Activated T-cell treated with anti-CD3 and anti-CD28 coated beads for 1 hour (primary cell): Measurements from ENCODE around the gene S1PR3.

Experiments used
- DNase-seq: peaks from one replicate; pipeline ENCODE4 v3.0.0-alpha.2; 2020; ENCODE audit warnings: low read depth

S1PR3 gene

DNA sequence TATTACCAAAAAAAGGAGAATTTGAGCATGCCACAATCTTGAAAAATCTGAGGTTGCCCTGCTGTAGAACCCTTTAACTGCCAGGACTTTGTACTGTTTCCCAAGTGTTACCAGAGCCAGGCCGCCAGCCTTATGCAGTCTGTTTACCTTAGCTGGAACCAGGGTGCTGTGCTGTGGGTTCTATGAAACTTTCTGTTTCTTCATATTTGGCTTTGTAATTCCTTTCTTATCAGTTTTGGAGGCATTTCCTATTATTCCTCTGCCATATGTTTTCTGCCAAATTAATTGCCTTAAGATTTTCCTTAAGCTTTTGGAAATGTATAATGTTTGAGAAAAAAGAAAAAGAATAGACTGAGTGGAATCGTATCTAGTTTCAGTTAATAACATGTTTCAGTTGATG, 2.1 kb downstream of the S1PR3 start:
- DNase-seq: no peak

DNA sequence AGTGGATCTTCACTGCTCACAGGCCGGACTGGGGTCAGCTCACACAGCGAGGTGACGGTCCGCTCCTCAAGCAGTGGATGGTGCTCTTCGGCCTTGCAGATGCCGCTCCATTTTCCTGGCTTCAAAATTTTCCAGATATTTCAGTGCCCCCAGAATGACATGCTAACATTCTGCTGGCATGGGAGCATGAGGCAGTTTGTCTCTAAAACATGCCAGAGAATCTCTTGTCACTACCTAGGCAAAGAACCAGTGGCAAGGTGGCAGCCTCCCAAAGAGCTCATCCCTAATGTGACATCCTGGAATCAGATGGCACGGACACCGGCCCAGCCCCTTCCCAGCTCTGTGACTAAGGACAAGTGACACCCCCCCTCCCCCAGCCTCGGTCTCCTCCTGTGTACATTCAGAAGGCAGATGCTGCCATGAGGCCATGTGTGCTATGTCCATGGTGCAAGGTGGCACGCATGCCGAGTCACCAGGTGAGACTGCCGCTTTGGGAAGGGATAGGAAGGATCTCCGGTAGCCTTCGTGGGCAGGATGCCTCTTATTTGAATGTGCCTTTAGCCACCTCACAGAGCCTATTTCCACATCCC, 2.7 kb downstream of the S1PR3 start:
- DNase-seq: no peak

- DNase-seq: no peak
These were observed 3.4 kb downstream of the S1PR3 start for GRCh38 chr9:88994469-88995199.

GRCh38 chr9:88995200-88995577, 3.9 kb downstream of the S1PR3 start:
- DNase-seq: no peak

DNA sequence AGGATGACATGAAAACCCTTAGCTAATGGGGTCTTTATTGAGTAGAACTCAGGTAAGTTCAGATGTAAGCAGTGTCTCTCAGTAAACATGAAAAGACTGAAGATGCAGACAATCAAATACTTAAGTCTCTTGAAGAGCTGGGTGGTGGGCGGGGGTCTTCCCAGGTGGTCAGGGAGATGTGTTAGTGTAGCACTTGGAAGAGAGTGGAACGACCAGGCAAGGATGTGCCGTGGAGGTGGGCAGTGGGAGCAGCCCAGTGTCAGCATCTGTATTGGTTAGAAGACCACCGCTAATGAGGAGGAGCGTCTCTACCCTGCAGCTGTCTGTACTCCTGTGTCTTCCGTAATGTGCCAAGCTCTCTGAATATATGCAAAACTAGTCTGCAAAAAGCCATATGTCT, 4.4 kb downstream of the S1PR3 start:
- no peak for DNase-seq

- DNase-seq: no peak
These were observed 5.0 kb downstream of the S1PR3 start for GRCh38 chr9:88996046-88996920.

GRCh38 chr9:88996921-88997235, 5.6 kb downstream of the S1PR3 start:
- no peak for DNase-seq

DNA sequence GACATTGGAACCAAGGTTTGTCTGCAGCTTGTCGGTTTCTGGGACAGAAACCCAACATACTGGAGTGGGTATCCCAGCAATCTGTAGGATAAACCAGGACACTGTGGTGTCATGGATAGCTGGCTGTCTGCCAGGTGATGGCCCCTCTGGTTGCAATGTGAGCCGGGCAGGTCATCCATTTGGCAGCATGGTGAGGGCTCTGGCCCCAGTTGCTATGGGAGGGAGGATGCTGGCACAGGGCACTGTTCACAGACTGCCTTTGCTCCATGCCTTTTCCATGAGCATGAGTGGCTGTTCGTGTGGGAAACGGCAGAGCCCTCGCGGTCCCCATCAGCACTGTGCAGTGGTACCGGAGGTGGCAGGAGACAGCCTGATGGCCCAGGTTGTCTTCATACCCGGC, 6.4 kb downstream of the S1PR3 start:
- DNase-seq: no peak

DNA sequence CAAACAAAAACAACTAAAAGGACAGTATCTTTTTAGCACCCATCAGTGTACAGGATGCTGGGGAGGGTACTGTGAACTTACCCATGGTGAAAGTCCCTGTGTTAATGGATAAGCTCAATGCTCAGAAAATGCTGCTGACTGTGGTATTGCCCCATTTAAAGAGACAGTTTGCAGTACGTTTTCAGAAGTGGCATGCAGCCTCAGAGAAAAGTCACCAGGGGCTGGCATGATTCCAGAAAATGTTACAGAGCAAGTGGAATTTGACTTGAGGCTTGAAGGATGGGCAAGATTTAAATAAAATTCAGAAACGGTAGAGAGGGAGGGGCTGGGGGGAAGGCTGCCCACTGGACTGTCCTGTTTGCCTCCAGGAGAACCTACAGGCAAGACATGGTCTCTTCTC, 7.2 kb downstream of the S1PR3 start:
- DNase-seq: no peak

GRCh38 chr9:88998911-88999310, 7.6 kb downstream of the S1PR3 start:
- DNase-seq: no peak

DNA sequence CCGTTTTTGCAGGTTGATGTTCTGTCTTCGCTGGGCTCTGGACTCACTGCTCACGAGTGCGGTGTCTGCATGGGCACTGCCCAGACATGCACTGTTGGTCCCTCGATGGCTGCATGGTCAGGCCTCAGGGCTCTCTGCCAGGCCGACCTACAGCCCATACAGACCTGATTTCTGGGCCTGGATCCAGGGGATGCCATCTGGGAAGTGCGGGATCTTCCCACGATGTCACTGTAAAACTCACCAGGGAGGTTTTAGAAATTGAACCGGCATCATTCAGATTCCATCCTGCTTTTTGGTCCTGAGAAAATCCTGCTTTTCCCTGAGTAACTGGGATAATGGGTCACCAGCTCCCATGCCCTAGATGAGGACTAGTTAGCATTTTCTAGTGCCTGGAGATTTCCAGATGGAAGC, 9.1 kb downstream of the S1PR3 start:
- no peak for DNase-seq

- DNase-seq: peak; percentile 70
These were observed 10.0 kb downstream of the S1PR3 start for GRCh38 chr9:89000973-89001916.

GRCh38 chr9:89001917-89002540, 10.8 kb downstream of the S1PR3 start:
- DNase-seq: no peak

- no peak for DNase-seq
These were observed 11.7 kb downstream of the S1PR3 start for GRCh38 chr9:89002987-89003386.

DNA sequence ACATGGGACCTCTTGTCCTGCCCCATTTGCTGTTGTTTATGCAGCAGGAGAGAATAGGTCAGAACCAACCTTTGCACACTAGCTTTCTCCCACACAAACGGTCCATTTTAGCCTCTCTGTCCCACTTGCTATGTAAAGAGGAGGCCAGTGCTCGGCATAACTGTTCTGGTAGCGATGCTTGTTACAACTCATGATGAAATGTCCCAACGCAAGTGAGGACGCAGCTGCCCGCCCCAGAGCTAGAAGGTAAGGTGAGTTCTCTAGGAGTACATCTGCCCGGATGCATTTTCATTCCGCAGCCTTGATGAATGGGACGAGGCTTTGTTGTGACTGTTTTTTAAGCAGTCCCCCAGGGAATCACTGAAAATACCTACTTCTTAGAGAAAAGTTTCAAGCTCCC, 14.1 kb downstream of the S1PR3 start:
- no peak for DNase-seq

- no peak for DNase-seq
These were observed 15.0 kb downstream of the S1PR3 start for GRCh38 chr9:89006267-89006666.

DNA sequence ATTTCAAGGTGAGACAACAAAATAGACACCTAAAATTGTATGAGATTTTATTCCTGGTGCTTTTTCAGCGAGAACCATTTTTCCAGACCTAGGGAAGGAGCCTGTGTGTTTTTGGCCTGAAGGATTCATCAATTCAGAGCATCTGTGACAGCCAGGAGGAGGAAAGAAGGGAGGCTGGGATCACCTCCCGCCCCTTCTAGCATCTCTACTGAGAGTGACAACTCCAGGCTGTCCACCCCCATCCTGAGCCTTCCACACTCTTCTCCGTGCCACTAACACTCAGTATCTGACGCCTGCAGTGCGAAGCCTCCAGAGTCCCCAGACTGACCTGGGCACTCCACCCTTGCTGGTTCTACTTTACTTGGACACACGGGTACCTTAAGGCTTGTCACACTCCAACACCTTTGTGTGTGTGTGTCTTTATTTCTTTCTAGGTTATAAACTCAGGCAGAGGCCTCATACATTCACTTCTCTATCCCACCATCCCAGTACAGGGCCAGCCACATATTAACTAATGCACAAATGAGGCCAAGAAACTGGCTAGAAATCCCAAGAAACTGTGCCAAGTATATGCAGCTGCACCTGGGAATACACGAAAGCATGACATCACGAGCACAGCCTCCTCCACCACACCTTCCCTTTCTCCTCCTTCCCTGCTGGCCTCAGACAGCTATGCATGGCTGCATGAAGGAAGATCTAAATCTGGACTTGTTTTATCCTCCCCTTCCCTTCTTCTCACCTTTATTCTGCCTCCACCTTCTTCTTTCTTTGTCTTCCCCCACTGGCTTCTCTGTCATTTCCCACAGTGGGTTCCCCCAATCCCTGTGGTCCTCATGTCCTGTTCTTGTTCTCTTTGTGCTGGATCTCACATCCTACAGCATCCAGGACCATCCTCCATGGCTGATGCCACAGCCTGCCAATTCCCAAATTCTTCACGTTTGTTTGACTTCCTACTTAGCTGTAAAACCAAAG, 16.0 kb downstream of the S1PR3 start:
- DNase-seq: no peak

DNA sequence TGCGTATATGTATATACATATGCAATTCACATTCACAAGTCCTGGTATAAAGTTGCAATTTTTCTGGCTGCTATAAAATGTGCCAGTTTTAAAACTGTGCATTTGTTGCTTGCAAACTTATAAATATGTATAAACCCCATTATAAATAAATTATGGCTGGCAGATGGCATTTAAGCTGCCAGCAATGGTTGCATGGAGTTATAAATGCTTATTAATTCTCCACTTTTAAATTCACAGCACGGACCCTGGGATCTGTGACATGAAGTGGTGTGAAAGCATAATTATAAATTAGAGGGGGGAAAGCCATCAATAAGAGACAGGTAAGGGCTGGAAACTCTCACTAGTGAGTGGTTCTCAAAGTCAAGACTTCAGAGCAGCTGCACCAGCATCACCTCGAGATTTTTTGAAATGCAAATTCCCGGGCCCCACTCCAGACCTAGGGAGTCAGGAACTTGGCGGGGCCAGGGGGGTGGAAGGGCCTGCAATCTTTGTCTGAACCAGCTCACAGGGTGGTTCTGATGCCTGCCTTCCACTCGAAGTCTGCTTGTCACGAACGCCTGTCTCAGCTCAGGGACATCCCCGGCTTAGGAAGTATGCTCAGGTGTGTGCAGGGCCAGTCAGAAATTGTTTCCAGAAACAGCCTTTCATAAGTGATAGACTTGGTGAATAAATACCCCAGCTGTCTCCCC, 16.9 kb downstream of the S1PR3 start:
- DNase-seq: no peak

- DNase-seq: no peak
These were observed 17.7 kb downstream of the S1PR3 start for GRCh38 chr9:89008744-89009545.
